Coronary artery (tissue), 2 donors: ENCODE measurements around the gene NRXN2.

Source experiments
- DNase-seq: peaks from one replicate; pipeline ENCODE4 v3.0.0-alpha.2; 2017; ENCODE audit warnings: low spot score
- H3K27ac ChIP-seq, 2 donors: fragments of 200-600 bp; sonication (generic); one replicate each; pipeline ENCODE4 v1.5.1; 2016 to 2019
- H3K4me3 ChIP-seq: fragments of 200-600 bp; sonication (generic); 2 replicates; pipeline ENCODE4 v1.5.1; 2016; ENCODE audit warnings: mild to moderate bottlenecking, moderate library complexity
- CTCF ChIP-seq: fragments of 200-600 bp; sonication (generic); IDR thresholded peaks from one replicate; pipeline ENCODE4 v1.5.1; 2019; ENCODE audit warnings: antibody characterized with exemption

NRXN2 gene

DNA sequence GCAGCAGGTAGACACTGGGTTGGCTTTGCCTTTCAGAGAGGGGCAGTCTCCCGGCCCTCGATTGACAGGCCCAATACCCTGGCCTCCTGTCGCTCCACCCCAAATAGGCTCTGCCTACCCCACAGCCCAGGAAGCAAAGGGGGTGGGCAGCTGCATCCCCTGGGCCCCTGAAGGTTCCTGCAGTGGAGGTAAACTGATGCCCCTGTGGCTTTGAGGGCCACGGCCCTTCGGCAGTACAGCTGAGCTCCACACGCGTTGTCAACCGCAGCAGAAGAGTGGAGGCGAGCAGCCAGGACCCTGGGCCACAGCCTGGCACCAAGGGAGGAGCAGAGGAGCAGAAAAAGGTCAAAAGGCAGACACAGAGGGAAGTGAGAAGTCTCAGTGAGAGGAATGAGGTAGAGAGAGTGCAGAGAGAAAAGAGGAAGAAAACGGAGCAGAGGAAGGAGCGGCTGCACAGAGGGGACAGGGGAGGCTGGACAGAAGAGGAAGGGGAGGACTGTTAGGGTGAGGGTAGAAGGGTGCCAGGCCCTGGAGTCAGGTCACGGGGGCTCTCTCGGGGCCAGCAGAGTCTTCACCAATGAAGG, 67.9 kb downstream of the NRXN2 start:
- no peak overlapping the region for H3K4me3 ChIP-seq
- no peak for DNase-seq
- no peak for TF ChIP-seq CTCF
- peak overlapping the region in 1 of 2 donors; percentile 62 for H3K27ac ChIP-seq

GRCh38 chr11:64654439-64654838, 68.6 kb downstream of the NRXN2 start:
- TF ChIP-seq CTCF: no peak
- DNase-seq: no peak
- peak overlapping the region in 1 of 2 donors; percentile 62 for H3K27ac ChIP-seq
- H3K4me3 ChIP-seq: no peak overlapping the region

DNA sequence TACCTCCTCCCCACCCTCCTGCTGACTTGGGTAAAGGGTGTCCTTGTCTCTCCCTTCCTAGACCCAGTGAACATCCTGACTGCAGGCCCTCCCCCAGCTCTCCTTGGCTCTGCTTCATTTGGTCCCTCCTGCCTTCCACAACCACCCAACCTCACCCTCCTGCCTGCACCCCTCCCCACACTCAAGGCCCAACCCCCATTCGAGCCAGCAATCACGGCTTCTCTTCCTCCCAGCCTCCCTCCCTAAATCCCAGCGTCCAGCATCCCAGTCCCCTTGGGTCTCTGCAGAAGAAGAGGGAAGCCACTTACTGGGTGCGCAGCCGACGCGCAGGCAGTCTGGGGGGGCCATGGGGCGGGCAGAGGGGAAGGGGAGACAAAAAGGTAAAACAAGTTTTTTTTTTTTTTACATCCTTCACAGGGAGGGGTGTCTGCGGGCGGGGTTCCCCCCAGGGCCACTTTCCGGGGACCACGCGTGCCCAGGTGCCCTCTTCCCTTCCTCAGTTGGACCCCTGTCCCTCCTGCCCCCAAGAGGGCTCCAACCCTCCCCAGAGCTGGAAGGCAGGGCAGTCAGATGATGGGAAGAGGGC, 69.5 kb downstream of the NRXN2 start:
- TF ChIP-seq CTCF: no peak
- H3K27ac ChIP-seq: no peak overlapping the region
- no peak for DNase-seq
- no peak overlapping the region for H3K4me3 ChIP-seq

- DNase-seq: no peak
- H3K4me3 ChIP-seq: no peak overlapping the region
- TF ChIP-seq CTCF: peak; percentile 79
- peak overlapping the region in 1 of 2 donors; percentile 35 for H3K27ac ChIP-seq
These were observed 70.2 kb downstream of the NRXN2 start for GRCh38 chr11:64652586-64653387.

- no peak for TF ChIP-seq CTCF
These were observed 72.0 kb downstream of the NRXN2 start for GRCh38 chr11:64650923-64651523.

GRCh38 chr11:64649291-64649697, 73.7 kb downstream of the NRXN2 start:
- no peak for TF ChIP-seq CTCF
- no peak overlapping the region for H3K27ac ChIP-seq
- H3K4me3 ChIP-seq: no peak overlapping the region
- no peak for DNase-seq

More at GRCh38 chr11:64650923-64651523, 72.0 kb downstream of the NRXN2 start:
- H3K4me3 ChIP-seq: no peak overlapping the region
- no peak for DNase-seq
- H3K27ac ChIP-seq: no peak overlapping the region
